ENCODE measurements around the gene ODF4.

- TF ChIP-seq POLR2AphosphoS5 (IDR thresholded peaks at IDR 0.05; ENCODE audit: low read depth, low read length) (peak; percentile 81; the same call in 1 of the 2 replicates), REST (IDR thresholded peaks at IDR 0.05; ENCODE audit: insufficient read depth in 1 of 2, low read depth in 2 of 2, low read length in 2 of 2) (no peak)
These were observed 12.9 kb upstream of the ODF4 start for GRCh38 chr17:8326511-8327302.

Data from PFSK-1 (cell line).